ENCODE results near the gene GGT5. TPM values are rescaled to one million over a fixed set of nuclear protein-coding genes. Genes with fewer than 3 reads are reported as not detected.
A peak's percentile ranks its signal among the peaks of the same experiment; 100 is the strongest.
"Not testable (repeated sequence)": the region's sequence is repeated elsewhere in the genome, so short reads cannot be mapped to it uniquely, and the experiment has no call there.

Gene GGT5
- total RNA-seq, 1 donor, result 7.2 TPM

- H3K27ac ChIP-seq (ENCODE audit: low read depth, low read length), result peak overlapping the region; percentile 94
- H3K4me1 ChIP-seq (ENCODE audit: insufficient read depth, low read length), result peaks cover 32% of the 10 kb centered on the region
- H3K9me3 ChIP-seq (ENCODE audit: low read depth, low read length), result no peaks in the 10 kb centered on the region
- no peaks in the 10 kb centered on the region for H3K36me3 ChIP-seq (ENCODE audit: insufficient read depth, low read length)
- TF ChIP-seq CTCF (IDR thresholded peaks at IDR 0.05; ENCODE audit: extremely low read depth, low read depth, low read length), result no peak
- H3K27me3 ChIP-seq (ENCODE audit: insufficient read depth, low read length), result no peaks in the 10 kb centered on the region
- H3K4me3 ChIP-seq (ENCODE audit: insufficient read depth, low read length), result no peak overlapping the region
- H3K79me2 ChIP-seq (ENCODE audit: insufficient read depth, low read length), result no peaks in the 10 kb centered on the region
- no peak for DNase-seq (ENCODE audit: insufficient read length, low spot score, missing footprints)
- H4K20me1 ChIP-seq (ENCODE audit: insufficient read depth, low read length), result no peaks in the 10 kb centered on the region
- no peak overlapping the region for H3K4me2 ChIP-seq (ENCODE audit: insufficient read depth, low read length)
- H2AFZ ChIP-seq (ENCODE audit: low read length), result no peak overlapping the region
Measured at GRCh38 chr22:24209016-24209415, 35.9 kb downstream of the GGT5 start.

- Histone ChIP-seq H3K4me3 (ENCODE audit: insufficient read depth, low read length) (peak overlapping the region; percentile 26), H3K4me2 (ENCODE audit: insufficient read depth, low read length) (peak overlapping the region; percentile 66), H3K79me2 (ENCODE audit: insufficient read depth, low read length) (no peaks in the 10 kb centered on the region), H3K27me3 (ENCODE audit: insufficient read depth, low read length) (no peaks in the 10 kb centered on the region), H3K4me1 (ENCODE audit: insufficient read depth, low read length) (peaks cover 32% of the 10 kb centered on the region), H4K20me1 (ENCODE audit: insufficient read depth, low read length) (no peaks in the 10 kb centered on the region), H3K27ac (ENCODE audit: low read depth, low read length) (peak overlapping the region; percentile 94), H3K36me3 (ENCODE audit: insufficient read depth, low read length) (no peaks in the 10 kb centered on the region), H2AFZ (ENCODE audit: low read length) (no peak overlapping the region), H3K9me3 (ENCODE audit: low read depth, low read length) (no peaks in the 10 kb centered on the region)
- no peak for TF ChIP-seq CTCF (IDR thresholded peaks at IDR 0.05; ENCODE audit: extremely low read depth, low read depth, low read length)
- peak; percentile 96 for DNase-seq (ENCODE audit: insufficient read length, low spot score, missing footprints)
Measured at GRCh38 chr22:24208012-24208749, 36.7 kb downstream of the GGT5 start.

GRCh38 chr22:24207264-24208011 is 37.4 kb downstream of the GGT5 start:
- DNase-seq (ENCODE audit: insufficient read length, low spot score, missing footprints), result no peak
- H4K20me1 ChIP-seq (ENCODE audit: insufficient read depth, low read length), result no peaks in the 10 kb centered on the region
- peak overlapping the region; percentile 26 for H3K4me3 ChIP-seq (ENCODE audit: insufficient read depth, low read length)
- H3K4me2 ChIP-seq (ENCODE audit: insufficient read depth, low read length), result peak overlapping the region; percentile 57
- no peak overlapping the region for H2AFZ ChIP-seq (ENCODE audit: low read length)
- H3K79me2 ChIP-seq (ENCODE audit: insufficient read depth, low read length), result no peaks in the 10 kb centered on the region
- peaks cover 32% of the 10 kb centered on the region for H3K4me1 ChIP-seq (ENCODE audit: insufficient read depth, low read length)
- no peaks in the 10 kb centered on the region for H3K9me3 ChIP-seq (ENCODE audit: low read depth, low read length)
- no peaks in the 10 kb centered on the region for H3K36me3 ChIP-seq (ENCODE audit: insufficient read depth, low read length)
- no peak for TF ChIP-seq CTCF (IDR thresholded peaks at IDR 0.05; ENCODE audit: extremely low read depth, low read depth, low read length)
- H3K27me3 ChIP-seq (ENCODE audit: insufficient read depth, low read length), result no peaks in the 10 kb centered on the region
- peak overlapping the region; percentile 94 for H3K27ac ChIP-seq (ENCODE audit: low read depth, low read length)

- H3K27ac ChIP-seq (ENCODE audit: low read depth, low read length), result peak overlapping the region; percentile 94
- not testable (repeated sequence) for H3K4me3 ChIP-seq (ENCODE audit: insufficient read depth, low read length); H2AFZ ChIP-seq (ENCODE audit: low read length); H3K36me3 ChIP-seq (ENCODE audit: insufficient read depth, low read length); H3K27me3 ChIP-seq (ENCODE audit: insufficient read depth, low read length); H4K20me1 ChIP-seq (ENCODE audit: insufficient read depth, low read length); H3K79me2 ChIP-seq (ENCODE audit: insufficient read depth, low read length); H3K9me3 ChIP-seq (ENCODE audit: low read depth, low read length)
- peaks cover 32% of the 10 kb centered on the region for H3K4me1 ChIP-seq (ENCODE audit: insufficient read depth, low read length)
- peak; percentile 50 for DNase-seq (ENCODE audit: insufficient read length, low spot score, missing footprints)
- H3K4me2 ChIP-seq (ENCODE audit: insufficient read depth, low read length), result peak overlapping the region; percentile 57
Measured at GRCh38 chr22:24206460-24207263, 38.2 kb downstream of the GGT5 start.
